HG03064 (cell line): Measurements from ENCODE around the gene KRT75.
"Not testable (repeated sequence)": the region's sequence is repeated elsewhere in the genome, so short reads cannot be mapped to it uniquely, and the experiment has no call there.

Experiments
- ATAC-seq: cut with Tn5 transposase; IDR thresholded peaks from one replicate; pipeline ENCODE4 v1.9.1; 2021; ENCODE audit warnings: low read depth; ENCODE audit not compliant: unreplicated experiment

KRT75 gene

DNA sequence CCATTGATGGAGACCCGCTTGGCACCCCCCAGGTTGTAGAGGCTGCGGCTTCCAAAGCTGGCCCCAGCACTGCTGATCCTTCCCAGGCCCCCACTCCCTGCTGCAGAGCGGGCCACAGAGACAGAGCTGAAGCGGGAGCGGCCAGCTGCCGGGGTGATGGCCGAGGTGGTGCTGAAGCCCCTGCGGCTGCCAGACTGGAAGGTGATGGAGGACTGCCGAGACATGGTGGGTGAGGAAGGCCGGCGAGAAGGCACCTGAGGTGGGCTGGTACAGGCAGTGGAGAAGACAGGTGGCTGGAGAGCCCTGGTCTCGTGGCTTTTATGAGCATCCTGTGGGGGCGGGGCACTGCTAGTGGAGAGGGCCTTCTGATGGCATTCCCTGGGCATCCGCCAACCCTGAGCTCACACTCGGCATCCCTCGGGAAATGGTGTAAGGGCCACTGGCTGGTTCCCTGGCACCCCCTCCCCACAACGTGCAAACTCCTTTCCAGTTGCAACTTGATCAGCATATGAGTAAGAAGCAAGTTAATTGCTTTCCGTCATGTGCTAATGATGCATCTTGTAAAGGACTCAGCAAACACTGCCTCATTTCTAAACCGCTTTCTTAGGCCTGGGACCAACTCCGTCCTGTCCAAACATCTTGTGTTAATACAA, at the start of gene KRT75:
KRT75 (minus strand) TSS at position 291 of the 653 bp plus-strand sequence; CDS start at position 224, 67 bp downstream.
- no peak for ATAC-seq

DNA sequence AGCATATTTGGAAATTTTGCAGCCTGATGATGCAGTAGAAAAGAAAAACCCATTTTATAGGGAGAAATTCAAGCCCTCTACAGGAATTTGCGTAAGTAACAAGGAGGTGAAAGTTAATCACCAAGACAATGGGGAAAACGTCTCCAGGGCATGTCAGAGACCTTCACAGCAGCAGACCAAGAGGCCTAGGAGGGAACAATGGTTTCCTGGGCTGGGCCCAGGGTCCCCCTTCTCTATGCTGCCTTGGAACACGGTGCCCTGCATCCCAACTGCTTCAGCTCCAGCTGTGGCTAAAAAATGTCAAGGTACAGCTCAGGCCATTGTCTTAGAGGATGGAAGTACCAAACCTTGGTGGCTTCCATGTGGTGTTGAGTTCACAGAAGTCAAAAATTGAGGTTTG, 45.9 kb upstream of the KRT75 start:
- no peak for ATAC-seq

DNA sequence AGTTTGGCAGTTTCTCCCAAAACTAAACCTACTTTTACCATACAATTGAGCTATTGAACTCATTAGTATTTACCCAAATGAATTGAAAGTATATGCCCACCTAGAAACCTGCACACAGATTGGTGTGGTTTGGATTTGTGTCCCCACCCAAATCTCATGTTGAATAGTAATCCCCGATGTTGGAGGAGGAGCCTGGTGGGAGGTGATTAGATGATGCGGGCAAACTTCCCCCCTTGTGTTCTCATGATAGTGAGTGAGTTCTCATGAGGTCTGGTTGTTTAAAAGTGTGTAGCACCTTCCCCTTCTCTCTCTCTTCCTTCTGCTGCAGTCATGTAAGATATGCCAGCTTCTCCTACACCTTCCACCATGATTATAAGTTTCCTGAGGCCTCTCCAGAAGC, 43.5 kb upstream of the KRT75 start:
- ATAC-seq = no peak

DNA sequence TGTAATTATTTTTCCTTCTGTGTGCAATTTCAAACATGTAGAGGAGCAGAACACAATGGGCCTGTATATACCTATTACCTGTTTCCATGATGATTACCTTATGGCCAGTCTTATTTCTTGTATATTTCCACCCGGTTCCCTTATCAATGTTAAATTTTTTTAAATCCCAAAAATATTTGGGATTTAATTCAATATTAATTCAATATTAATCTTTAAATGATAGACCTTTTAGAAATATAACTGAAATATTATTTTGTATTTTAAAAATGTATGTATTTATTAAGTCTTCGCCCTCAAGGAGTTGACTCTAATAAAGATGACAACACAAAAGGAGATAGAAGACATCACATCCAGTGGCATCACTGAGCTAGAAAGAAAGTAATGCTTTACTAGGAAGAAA, 40.0 kb upstream of the KRT75 start:
- ATAC-seq = no peak

DNA sequence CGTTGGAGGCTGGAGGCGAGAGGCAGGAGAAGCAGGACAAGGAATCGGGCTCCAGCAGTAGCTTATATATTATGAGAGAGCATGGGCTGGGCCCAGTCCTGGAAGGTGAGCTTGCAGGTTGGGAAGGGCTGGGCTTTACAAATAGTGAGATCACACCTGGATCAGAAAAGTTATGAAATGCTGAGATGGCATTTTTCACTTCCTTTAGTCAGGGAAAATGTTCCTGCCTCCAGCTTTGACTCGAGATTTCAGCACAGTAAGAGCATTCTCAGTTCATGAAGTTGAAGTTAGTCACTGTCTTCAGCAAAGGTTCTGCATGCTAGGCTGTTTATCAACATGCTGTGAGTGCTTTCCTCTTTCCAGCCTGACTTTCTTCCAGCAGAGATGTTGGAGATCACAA, 39.6 kb upstream of the KRT75 start, which contains the start of gene KRT6C:
KRT6C (minus strand) TSS at position 38 of the 400 bp plus-strand sequence. CDS start 68 bp downstream, outside the sequence.
- no peak for ATAC-seq

DNA sequence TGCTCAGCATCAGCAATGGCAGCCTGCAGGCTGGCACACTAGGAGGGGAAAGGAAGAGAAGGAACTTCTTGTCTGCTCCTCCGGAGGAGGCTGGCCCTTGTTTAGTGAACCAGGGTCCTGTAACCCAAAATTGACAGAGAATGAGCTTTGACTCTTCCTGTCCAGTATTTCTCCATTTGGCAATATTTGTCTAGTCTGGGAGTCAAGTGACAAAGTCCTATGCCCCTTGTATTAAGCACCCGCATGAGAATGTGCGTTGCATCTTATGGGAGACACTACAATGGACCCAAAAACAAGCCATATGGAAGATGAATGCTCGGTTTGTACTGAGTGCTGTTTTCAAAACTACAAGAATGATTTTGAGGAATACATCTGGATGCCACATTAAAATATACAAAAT, 35.7 kb upstream of the KRT75 start:
- ATAC-seq = no peak

DNA sequence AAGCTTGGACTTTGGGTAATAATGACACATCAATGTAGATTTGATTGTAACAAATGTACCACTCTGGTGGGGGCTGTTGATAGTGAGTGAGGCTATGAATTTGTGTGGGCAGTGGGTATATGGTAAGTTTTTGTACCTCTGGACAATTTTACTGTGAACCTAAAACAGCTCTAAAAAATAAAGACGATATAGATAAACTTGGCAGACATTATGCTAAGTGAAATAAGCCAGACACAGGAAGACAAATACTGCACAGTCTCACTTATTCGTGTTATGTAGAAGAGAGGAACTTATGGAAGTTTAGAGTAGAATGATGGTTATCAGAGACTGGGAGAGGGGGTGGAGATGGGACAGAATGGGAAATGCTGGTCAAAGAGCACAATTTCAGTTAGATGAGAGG, 30.7 kb upstream of the KRT75 start:
- ATAC-seq = no peak

DNA sequence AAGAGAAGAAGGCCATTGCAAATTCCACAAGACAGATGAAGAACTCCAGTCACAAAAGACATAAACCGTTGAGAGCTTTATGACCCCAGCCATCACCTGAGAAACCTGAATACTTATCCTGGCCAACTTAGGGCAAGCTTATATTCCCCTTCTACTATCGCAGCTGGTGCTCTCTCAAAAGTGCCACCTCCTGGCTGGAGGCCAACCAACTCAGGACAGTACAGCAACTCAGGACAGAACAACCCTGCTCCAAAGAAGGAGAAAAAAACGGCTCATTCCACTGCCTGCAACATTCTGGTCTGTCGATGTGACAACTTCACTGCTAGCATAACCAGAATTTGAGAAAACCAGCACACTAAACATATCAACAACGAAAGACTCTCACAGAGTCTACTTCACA, 27.5 kb upstream of the KRT75 start:
- ATAC-seq = no peak

DNA sequence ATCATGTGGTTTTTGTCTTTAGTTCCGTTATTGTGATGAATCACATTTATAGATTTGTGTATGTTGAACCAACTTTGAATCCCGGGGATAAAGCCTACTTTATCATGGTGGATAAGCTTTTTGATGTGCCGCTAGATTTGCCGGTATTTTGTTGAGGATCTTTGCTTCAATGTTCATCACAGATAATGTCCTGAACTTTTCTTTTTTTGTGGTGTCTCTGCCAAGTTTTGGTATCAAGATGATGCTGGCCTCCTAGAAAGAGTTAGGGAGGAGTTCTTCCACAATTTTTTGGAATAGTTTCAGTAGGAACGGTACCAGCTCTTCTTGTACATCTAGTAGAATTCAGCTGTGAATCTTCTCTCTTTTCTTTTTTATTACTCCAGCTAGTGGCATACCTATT, 24.7 kb upstream of the KRT75 start:
- no peak for ATAC-seq

DNA sequence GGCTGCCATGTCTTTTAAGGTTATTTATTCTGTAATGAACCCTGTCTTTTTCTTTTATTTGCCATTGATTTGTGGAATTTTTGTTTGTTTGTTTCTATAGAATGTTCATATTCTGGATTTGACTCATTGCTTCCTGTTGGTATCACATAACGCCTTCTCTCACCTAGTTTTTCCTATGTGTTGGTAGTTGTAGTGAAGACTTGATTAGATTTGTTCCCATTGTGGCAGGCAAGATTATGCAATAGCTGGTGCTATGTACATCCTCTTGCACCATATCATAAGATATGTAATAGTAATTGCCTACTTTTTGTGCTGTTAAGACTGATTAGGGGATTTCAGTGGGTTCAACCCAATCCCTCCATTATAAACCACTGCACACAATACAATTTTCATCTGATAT, 21.6 kb upstream of the KRT75 start:
- no peak for ATAC-seq

DNA sequence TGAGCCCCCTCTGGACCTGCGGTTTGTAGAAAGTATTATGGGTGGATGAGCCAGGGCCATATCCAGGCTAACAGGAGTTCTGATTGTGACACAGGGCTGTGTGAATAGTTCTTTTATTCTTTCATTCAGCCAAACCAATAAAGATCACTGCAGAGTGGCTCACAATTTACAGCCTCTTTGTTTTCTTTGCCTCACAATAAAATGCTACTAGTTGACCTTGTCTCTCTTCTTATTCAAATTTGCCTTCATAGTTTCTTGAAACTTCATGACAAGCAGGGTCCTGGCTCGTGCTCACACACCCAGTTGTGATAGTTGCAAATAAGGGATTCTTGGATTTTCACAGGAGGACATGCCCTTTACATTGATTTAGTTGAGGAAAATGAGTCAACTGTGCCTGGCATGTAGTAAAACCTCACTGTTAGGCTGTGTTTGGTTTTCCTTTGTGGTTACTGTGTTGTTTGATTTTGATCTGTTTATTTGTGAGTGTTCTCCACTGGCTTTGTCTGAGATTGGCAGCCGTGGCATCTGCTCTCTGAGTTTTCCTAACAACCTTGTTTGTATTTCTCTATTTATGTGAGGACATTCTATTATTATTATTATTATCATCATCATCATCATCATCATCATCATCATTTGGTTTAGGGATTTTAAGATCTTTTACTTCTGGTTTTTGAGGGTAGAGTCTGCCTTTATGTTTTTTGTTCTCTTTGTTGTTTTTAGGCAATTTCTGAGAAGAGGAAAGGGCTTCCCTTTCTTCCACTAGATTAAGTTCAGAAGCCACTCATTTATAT, 20.4 kb upstream of the KRT75 start:
- ATAC-seq = no peak

DNA sequence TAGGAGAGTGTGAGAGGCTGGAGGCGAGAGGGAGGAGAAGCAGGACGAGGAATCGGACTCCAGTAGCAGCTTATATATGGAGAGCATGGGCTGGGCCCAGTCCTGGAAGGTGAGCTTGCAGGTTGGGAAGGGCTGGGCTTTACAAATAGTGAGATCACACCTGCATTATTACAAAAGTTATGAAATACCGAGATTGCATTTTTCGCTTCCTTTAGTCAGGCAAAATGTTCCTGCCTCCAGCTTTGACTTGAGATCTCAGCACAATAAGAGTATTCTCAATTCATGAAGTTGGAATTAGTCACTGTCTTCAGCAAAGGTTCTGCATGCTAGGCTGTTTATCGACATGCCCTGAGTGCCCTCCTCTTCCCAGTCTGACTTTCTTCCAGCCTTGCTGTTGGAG, 17.9 kb upstream of the KRT75 start, which contains the start of gene KRT6B:
KRT6B (minus strand) TSS at position 46 of the 400 bp plus-strand sequence. CDS start 68 bp downstream, outside the sequence.
- ATAC-seq = no peak

DNA sequence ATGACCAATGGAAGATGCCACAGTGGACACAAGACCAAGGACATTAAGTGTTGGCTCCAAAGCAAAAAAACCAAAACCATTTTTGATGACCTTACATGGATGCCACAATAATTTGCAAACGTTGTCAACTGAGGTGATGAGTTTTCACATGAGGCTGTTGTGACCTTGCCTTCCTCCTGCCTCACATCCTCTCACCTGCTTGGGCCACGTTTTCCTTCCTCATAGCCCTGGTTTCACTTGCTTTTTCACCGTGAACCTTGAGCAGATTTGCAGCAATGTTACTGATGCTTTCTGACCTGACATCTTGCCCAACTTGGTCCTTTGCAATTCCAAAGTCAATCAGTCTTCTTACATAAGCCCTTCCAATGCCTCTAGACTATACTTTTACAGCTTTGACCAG, 14.1 kb upstream of the KRT75 start:
- no peak for ATAC-seq

DNA sequence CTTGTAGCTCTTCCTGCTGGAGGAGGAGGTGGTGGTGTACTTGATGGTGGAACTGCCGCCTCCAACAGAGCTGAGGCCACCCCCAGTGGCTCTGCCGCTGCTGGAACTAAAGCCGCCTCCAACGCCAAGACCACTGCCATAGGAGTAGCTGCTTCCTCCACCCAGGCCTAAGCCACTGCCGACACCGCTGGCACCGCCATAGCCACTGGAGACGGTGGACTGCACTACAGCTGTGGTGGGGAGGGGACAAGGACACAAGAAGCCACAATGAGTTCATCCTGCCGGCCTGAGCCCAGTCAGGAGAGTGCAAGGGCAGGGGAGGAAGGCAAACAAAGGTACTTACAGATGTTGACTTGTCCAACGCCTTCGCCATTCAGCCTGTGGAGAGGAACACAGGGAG, 13.0 kb upstream of the KRT75 start:
- ATAC-seq = not testable (repeated sequence)

DNA sequence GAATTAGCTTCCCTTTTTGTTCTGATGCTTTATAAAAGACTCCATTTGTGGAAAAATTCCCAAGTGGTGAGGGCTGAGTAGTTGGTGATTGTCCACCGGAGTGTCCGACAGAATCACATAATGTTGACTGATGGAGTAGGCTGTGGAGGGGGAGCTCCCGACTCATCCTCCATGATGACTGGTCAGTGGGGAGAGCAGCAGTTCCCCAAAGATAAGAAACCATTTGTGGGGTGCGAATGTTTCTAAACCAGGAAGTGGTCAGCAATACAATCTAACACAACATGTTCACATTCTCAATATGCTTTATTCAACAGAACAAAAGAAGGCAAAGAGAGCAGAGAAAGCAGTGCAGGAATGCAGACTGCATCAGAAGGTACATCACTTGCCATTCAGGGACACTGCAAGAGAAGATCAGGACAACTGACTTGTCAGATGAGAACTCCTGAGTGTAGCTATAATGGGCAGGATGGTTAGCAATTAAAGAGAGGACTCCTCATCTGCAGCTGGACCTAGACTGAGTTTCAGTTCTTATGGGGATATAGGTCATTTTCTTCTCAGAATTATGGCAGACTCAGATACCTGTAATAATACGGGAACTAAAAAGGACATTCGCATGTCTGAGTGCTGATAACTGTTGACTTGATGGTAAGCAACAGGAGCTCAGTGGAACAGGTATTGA, 12.3 kb upstream of the KRT75 start:
- ATAC-seq = no peak

DNA sequence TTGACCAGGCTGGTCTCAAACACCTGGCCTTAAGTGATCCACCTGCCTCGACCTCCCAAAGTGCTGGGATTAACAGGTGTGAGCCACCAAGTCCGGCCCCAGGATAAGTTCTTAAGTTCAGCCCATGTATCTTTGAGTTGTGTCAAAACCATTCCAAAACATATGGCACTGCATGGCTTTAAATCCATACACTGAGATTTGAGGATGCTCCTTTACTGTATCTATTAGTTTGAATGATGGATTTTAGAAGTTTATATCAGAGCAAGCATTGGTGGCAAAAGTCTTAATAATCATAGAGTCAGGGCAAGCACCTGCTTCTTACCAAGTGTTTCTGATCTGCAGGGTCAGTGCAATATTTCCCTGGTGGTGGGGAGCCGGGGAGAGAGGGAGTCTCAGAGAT, 11.7 kb upstream of the KRT75 start:
- ATAC-seq = no peak

DNA sequence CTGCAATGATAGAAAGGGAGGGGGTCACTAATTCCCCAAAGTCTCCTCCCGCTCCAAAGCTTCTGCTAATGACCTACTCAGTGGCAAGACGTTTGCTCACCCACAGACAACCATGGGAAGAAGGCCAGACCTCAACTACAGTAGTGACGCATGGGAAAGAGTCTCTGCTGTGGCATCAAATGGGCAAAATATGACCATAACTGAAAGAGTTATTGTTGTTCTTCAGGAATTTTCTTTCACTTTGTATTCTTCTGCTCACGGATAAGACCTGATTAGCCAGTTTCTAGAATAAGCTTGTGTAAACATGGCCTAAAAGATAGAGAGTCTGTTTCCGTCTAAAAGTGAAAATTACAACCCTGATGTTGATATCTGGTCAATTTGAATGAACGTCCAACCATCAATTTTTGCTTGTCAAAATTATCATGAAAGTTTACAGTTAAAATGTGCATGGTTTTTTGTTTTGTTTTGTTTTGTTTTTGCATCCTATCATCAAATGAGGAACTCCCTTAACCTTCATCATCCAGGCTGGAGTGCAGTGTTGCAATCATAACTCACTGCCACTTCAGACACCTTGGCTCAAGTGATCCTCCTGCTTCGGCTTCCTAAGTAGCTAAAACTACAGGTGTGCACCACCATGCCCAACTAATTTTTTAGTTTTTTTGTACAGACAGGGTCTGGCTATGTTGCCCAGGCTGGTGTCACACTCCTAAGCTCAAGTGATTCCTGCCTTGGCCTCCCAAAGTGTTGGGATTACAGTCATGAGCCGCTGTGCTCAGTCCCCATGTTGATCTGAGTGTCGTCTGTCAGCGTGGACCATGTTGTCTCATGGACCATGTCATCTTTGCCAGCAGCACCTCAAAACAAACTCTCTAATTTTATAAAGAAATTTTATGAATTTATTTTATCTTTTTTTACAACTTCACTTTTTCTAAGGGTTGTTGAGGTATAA, 10.8 kb upstream of the KRT75 start:
- no peak for ATAC-seq

DNA sequence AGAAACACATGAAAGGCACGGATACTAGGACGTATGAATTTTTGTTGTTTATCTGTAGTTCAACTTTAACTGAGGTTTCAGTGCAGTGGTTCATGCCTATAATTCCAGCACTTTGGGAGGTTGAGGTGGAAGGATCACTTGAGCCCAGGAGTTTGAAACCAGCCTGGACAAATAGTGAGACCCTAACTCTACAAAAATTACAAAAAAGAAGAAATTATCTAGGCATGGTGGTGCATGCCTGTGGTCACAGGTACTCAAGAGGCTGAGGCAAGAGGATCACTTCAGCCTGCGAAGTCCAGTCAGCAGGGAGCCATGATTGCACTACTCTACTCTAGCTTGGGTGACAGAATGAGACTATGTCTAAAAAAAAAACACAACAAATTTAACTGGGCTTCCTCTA, 9.8 kb upstream of the KRT75 start:
- no peak for ATAC-seq

DNA sequence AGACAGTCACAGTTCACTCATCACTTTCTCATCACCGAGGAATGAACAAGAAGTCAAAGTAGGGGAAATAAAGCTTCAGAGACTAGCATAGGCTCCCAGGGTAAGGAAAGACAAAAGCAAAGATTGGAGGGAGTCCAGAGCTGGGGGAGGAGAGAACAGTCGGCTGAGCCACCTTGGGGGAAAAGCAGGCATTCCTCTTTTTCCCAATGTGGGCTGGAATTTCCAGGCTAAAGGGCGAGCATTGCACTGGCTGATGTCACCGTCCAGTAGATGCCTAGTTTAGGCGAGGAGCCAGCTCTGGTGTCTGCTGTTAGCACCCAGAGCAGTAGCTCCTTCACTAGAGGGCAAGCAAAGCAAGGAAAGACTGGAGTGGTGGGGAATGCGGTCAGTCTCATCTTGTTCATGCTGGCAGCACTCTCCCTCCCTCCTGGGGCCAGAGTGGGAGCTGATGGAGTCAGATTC, 8.5 kb upstream of the KRT75 start:
- ATAC-seq = no peak

DNA sequence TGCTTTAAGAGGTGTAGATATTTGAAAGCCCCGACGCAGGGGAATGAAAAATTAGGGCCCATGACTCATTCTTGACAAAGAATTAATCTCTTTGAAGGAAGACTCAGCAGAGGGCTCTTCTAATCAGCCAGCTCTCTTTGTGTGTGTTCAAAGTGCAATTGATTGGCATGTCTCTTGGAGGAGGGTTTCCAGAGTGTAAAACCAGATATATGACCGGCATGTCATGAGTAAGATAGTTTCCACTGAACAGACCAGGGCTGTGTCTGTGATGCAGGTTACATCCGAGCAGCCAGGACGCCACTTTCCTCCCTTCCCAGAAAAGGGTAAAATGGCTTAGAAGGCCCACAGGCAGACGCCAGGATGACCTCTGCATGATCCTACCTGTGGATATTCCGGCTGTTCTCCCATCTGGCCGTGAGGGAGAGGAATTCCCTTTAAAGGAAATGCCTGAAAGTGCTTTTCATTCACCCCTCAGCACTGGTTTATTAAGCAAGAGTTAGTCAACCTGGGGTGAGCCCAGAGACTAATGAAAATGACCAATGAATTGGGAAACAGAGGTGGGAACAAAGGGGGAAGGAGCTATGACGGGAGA, 7.2 kb upstream of the KRT75 start:
- ATAC-seq = no peak
